Activated T-cell treated with anti-CD3 and anti-CD28 coated beads, Interleukin-2, amount 50 U/mL, for 72 hours (primary cell): ENCODE data around the gene NPW. TPM values are rescaled to one million over a fixed set of nuclear protein-coding genes. Genes with fewer than 3 reads are reported as not detected.

ENCODE experiments used
- ATAC-seq, 2 donors: fragments of 150-1000 bp; cut with Tn5 transposase; replicated peaks in 1 of 2; 2 replicates each; pipeline ENCODE4 v1.10.0; 2021; ENCODE audit warnings: moderate library complexity in 2 of 2, mild to moderate bottlenecking in 1 of 2
- DNase-seq, 2 donors: peaks; one replicate each; pipeline ENCODE4 v3.0.0; 2021 to 2022; ENCODE audit warnings: mixed read lengths in 1 of 2
- H3K27ac Mint-ChIP-seq: one replicate; pipeline ENCODE4 v1.8.0; 2022; ENCODE audit warnings: mild to moderate bottlenecking, moderate library complexity, mixed read lengths
- H3K27me3 Mint-ChIP-seq: one replicate; pipeline ENCODE4 v1.8.0; 2022; ENCODE audit warnings: low read depth, mixed read lengths
- H3K36me3 Mint-ChIP-seq, 2 donors: one replicate each; pipeline ENCODE4 v1.8.0; 2022; ENCODE audit warnings: mixed read lengths in 2 of 2, mild to moderate bottlenecking in 1 of 2; ENCODE audit not compliant: insufficient read depth in 2 of 2
- H3K4me1 Mint-ChIP-seq: one replicate; pipeline ENCODE4 v1.8.0; 2022; ENCODE audit warnings: low read depth, mixed read lengths
- H3K4me3 Mint-ChIP-seq, 2 donors: one replicate each; pipeline ENCODE4 v1.8.0; 2022; ENCODE audit warnings: mild to moderate bottlenecking in 2 of 2, mixed read lengths in 2 of 2, moderate library complexity in 2 of 2
- H3K9me3 Mint-ChIP-seq, 2 donors: one replicate each; pipeline ENCODE4 v1.8.0; 2022; ENCODE audit warnings: mixed read lengths in 2 of 2
- total RNA-seq, 2 donors: library from RNA; stranded (reverse); gene quantifications; one replicate each; pipeline ENCODE4 v1.2.3, GENCODE V29; 2022

Gene NPW
- total RNA-seq, 2 donors from 2014 or later, result 1.5 to 1.9 TPM

- Mint-ChIP-seq H3K4me1 (peaks cover 7% of the 10 kb centered on the region), H3K27me3 (no peaks in the 10 kb centered on the region), H3K4me3 (no peak overlapping the region), H3K9me3 (no peaks in the 10 kb centered on the region), H3K36me3 (no peaks in the 10 kb centered on the region), H3K27ac (no peak overlapping the region)
- DNase-seq, result no peak
- ATAC-seq, result no peak
Observed at GRCh38 chr16:2042986-2043666, 23.5 kb downstream of the NPW start.

GRCh38 chr16:2043667-2044451, 24.3 kb downstream of the NPW start:
- no peak overlapping the region for H3K4me3 Mint-ChIP-seq
- ATAC-seq (no peak), DNase-seq (no peak)
- H3K27ac Mint-ChIP-seq, result no peak overlapping the region
- H3K27me3 Mint-ChIP-seq, result no peaks in the 10 kb centered on the region
- H3K4me1 Mint-ChIP-seq, result peaks cover 14% of the 10 kb centered on the region
- no peaks in the 10 kb centered on the region for H3K36me3 Mint-ChIP-seq
- no peaks in the 10 kb centered on the region for H3K9me3 Mint-ChIP-seq

GRCh38 chr16:2044541-2044940, 25.0 kb downstream of the NPW start:
- no peak overlapping the region for H3K4me3 Mint-ChIP-seq

GRCh38 chr16:2045965-2046892, 26.6 kb downstream of the NPW start:
- no peak overlapping the region for H3K27ac Mint-ChIP-seq
- H3K9me3 Mint-ChIP-seq, result no peaks in the 10 kb centered on the region
- H3K27me3 Mint-ChIP-seq, result no peaks in the 10 kb centered on the region
- peaks cover 18% of the 10 kb centered on the region for H3K4me1 Mint-ChIP-seq
- H3K4me3 Mint-ChIP-seq, result peak overlapping the region; percentile 91 to 92
- DNase-seq, result no peak
- no peak for ATAC-seq
- H3K36me3 Mint-ChIP-seq, result peaks cover 0 to under 1% of the 10 kb centered on the region in 2 donors

More at GRCh38 chr16:2044541-2044940, 25.0 kb downstream of the NPW start:
- Mint-ChIP-seq H3K27me3 (no peaks in the 10 kb centered on the region), H3K4me1 (peaks cover 18% of the 10 kb centered on the region), H3K27ac (no peak overlapping the region), H3K9me3 (no peaks in the 10 kb centered on the region), H3K36me3 (no peaks in the 10 kb centered on the region)
- ATAC-seq (no peak), DNase-seq (no peak)

GRCh38 chr16:2046893-2047329, 27.3 kb downstream of the NPW start:
- DNase-seq, result no peak
- H3K4me1 Mint-ChIP-seq, result peaks cover 18% of the 10 kb centered on the region
- no peaks in the 10 kb centered on the region for H3K9me3 Mint-ChIP-seq
- H3K27ac Mint-ChIP-seq, result no peak overlapping the region
- no peak for ATAC-seq
- H3K27me3 Mint-ChIP-seq, result no peaks in the 10 kb centered on the region
- peak overlapping the region; percentile 91 to 92 for H3K4me3 Mint-ChIP-seq
- H3K36me3 Mint-ChIP-seq, result peaks cover 0 to 1% of the 10 kb centered on the region in 2 donors

GRCh38 chr16:2047330-2048115, 27.9 kb downstream of the NPW start, which contains the start of the genes NTHL1 and TSC2:
NTHL1 (minus strand) TSS chr16:2047834; CDS start chr16:2047823, 11 bp downstream.
TSC2 (plus strand) TSS chr16:2047985; CDS start chr16:2048616, 631 bp downstream.
- H3K4me1 Mint-ChIP-seq, result peaks cover 18% of the 10 kb centered on the region
- H3K9me3 Mint-ChIP-seq, result no peaks in the 10 kb centered on the region

DNA sequence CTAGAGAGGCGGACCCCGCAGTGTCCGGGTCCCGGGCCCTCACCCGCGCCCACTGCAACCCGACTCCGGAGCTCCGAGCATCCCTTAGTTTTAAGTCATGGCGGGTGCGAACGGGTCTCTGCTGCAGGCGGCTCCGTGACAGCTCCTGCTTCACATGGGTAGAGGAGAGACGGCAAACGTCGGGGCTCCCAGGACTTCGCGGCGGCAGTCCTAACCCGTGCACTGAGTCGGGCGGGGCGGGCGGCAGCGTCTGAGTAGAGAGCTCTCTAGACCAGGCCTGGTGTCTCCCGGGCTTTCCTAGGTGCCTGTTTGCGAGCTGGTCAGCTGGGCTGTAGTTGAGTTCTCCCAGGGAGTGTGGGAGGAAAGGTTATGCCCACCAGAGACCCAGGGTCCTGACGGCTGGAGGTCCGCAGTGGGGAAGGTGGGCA, 28.5 kb downstream of the NPW start:
- Mint-ChIP-seq H3K4me1 (peaks cover 18% of the 10 kb centered on the region), H3K36me3 (peaks cover 0 to 1% of the 10 kb centered on the region in 2 donors), H3K27ac (peak overlapping the region; percentile 51), H3K9me3 (no peaks in the 10 kb centered on the region), H3K27me3 (no peaks in the 10 kb centered on the region), H3K4me3 (peak overlapping the region; percentile 91 to 92)
- ATAC-seq, result no peak
- DNase-seq, result no peak

More at GRCh38 chr16:2047330-2048115, 27.9 kb downstream of the NPW start, which contains the start of the genes NTHL1 and TSC2:
- H3K36me3 Mint-ChIP-seq, result peaks cover 0 to 1% of the 10 kb centered on the region in 2 donors
- ATAC-seq, result peak; percentile 99
- H3K4me3 Mint-ChIP-seq, result peak within 1 kb of the TSS; percentile 91 to 92
- H3K27ac Mint-ChIP-seq, result peak within 1 kb of the TSS; percentile 51
- DNase-seq, result peak; percentile 97
- no peaks in the 10 kb centered on the region for H3K27me3 Mint-ChIP-seq

GRCh38 chr16:2053211-2053610, 33.6 kb downstream of the NPW start:
- Mint-ChIP-seq H3K27ac (no peak overlapping the region), H3K27me3 (no peaks in the 10 kb centered on the region), H3K4me1 (peaks cover 10% of the 10 kb centered on the region), H3K4me3 (no peak overlapping the region), H3K36me3 (peaks cover 0 to 1% of the 10 kb centered on the region in 2 donors), H3K9me3 (no peaks in the 10 kb centered on the region)
- DNase-seq, result no peak
- ATAC-seq, result no peak

DNA sequence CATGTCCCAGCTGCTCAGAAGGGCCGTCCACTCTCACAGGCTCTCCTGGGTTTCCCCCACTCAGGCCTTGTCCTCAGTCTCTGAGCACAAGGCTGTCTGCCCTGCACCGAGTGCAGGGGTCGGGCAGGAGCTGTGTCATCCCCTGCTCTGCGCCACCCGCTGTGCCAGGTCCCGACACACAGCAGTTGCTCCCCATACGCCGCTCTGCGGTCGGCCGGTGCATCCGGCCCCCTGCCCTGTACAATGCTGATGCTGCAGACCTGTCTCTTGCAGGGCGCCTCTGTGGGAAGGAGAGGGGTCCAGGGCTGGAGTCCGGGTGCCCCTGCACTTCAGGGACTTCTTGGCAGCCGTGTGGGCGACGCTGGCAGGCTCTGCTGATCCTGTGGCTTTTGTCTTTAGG, 34.3 kb downstream of the NPW start:
- H3K9me3 Mint-ChIP-seq, result no peaks in the 10 kb centered on the region
- peaks cover 3% of the 10 kb centered on the region for H3K4me1 Mint-ChIP-seq
- no peak for ATAC-seq
- no peak for DNase-seq
- no peak overlapping the region for H3K4me3 Mint-ChIP-seq
- no peak overlapping the region for H3K27ac Mint-ChIP-seq
- no peaks in the 10 kb centered on the region for H3K27me3 Mint-ChIP-seq
- H3K36me3 Mint-ChIP-seq, result peaks cover 0 to 1% of the 10 kb centered on the region in 2 donors

DNA sequence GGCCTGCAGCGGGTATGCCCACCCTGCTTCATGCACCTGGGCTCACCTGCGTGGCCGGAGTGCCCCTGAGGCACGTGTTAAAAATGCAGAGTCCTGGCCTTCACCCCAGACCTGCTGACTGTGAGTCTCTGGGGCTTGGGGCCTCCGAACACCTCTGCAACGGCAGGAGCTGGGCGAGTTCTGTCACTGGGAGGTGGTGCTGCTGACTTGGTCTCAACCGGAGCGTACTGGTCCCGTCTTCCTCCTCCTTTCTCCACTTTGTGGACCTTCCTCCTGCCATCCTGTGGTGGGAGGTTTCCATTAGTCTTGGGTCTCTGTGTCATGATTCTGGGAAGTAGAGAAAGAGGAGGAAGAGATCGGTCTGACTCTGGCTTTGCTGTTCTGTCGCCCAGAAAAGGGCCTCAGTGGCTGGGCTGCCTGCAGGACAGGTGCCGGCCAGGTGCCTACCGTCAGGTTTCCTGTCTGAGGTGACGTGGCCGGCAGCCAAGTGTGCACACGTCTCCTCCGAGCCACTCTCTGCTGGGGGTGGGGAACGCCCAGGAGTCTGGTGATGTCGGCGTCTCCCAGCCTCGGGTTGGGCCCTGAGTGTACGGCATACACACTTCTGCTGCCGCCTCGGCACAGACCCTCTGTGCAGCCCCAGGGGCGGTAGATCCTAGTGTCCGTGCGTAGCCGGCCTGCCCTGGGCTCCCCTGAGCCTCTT, 35.1 kb downstream of the NPW start:
- ATAC-seq, result no peak
- Mint-ChIP-seq H3K9me3 (no peaks in the 10 kb centered on the region), H3K27me3 (no peaks in the 10 kb centered on the region), H3K36me3 (peaks cover 0 to 1% of the 10 kb centered on the region in 2 donors), H3K4me3 (no peak overlapping the region), H3K4me1 (no peaks in the 10 kb centered on the region), H3K27ac (no peak overlapping the region)
- DNase-seq, result no peak

- H3K9me3 Mint-ChIP-seq, result no peaks in the 10 kb centered on the region
- no peaks in the 10 kb centered on the region for H3K27me3 Mint-ChIP-seq
Observed at GRCh38 chr16:2056077-2056476, 36.5 kb downstream of the NPW start.

More at GRCh38 chr16:2056077-2056476, 36.5 kb downstream of the NPW start:
- H3K4me3 Mint-ChIP-seq, result no peak overlapping the region
- no peaks in the 10 kb centered on the region for H3K4me1 Mint-ChIP-seq
- peaks cover 0 to 4% of the 10 kb centered on the region in 2 donors for H3K36me3 Mint-ChIP-seq
- no peak for ATAC-seq
- no peak for DNase-seq
- H3K27ac Mint-ChIP-seq, result no peak overlapping the region
